Measurements from ENCODE around the gene PSMC1.

PSMC1 gene

DNA sequence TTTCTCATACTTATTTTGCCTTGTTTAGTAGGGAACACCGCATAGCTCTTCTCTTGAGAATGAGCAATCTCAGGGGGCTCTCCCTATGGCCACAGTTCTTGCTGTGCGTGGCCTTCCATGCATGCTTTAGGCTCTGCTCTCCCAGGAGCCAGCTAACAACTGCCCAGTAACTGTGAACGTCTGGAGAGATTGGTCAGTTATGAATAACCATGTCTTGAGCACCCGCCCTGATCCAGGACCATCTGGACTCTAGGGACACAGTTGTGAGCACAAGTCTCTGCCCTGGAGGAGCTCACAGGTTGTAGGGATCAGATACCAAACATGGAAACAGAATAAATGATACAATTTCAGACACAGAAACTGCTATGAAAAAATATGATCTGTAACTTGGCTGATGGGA is 12.1 kb downstream of the PSMC1 start:
- no peaks in the 10 kb centered on the region for H3K27me3 Mint-ChIP-seq
- H3K4me1 Mint-ChIP-seq (ENCODE audit: low read depth) = peaks cover 7% of the 10 kb centered on the region
- H3K27ac Mint-ChIP-seq = peak overlapping the region; percentile 68
- no peak for DNase-seq
- no peak overlapping the region for H3K4me3 Mint-ChIP-seq
- no peaks in the 10 kb centered on the region for H3K9me3 Mint-ChIP-seq
- H3K36me3 Mint-ChIP-seq (ENCODE audit: low read depth) = peaks cover 99% of the 10 kb centered on the region

DNA sequence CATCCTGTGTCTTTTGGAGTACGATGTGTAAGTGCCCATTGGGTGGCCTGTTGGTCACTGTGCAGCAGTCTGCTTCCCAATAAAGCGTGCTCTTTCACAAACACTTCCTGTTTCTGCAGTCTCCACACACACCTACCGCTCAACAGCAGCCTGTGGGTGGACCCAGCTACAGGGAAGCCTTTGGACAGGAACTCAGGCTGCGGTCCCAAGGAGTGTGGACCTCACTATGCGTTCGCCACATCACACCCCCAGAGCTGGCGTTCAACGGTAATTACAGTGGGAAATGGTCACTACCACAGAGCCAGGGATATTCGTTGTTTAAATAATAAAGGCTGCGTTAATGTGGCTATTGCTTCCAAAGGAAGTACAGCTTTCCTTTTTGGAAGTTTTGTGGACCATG is 16.2 kb downstream of the PSMC1 start:
- Mint-ChIP-seq H3K27me3 (no peaks in the 10 kb centered on the region), H3K36me3 (ENCODE audit: low read depth) (peaks cover 96% of the 10 kb centered on the region), H3K4me3 (no peak overlapping the region), H3K9me3 (no peaks in the 10 kb centered on the region), H3K27ac (peak overlapping the region; percentile 52), H3K4me1 (ENCODE audit: low read depth) (peaks cover 24% of the 10 kb centered on the region)
- DNase-seq = no peak

- Mint-ChIP-seq H3K27ac (peak overlapping the region; percentile 96), H3K36me3 (ENCODE audit: low read depth) (peaks cover 96% of the 10 kb centered on the region), H3K9me3 (no peaks in the 10 kb centered on the region), H3K27me3 (no peaks in the 10 kb centered on the region), H3K4me3 (no peak overlapping the region), H3K4me1 (ENCODE audit: low read depth) (peaks cover 24% of the 10 kb centered on the region)
- no peak for DNase-seq
Measured at GRCh38 chr14:90273532-90273931, 17.2 kb downstream of the PSMC1 start.

DNA sequence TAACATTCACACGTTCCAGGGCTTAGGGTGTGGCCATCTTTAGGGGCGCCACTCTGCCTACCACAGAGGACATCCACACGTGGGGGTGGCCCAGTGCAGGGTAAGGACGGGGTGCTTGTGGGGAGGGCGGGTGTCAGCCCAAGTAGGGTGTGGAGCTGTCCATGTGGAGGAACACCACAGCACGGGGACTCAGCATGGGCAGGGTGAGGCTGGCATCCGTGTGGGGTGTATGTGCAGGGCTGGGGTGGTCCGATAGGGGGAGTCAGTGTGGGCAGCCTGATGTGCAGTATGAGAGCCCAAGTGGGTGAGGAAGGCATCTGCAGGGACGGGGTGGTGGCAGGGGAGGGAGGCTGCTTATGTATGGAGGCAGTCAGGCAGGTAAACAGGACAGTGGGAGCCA is 17.7 kb downstream of the PSMC1 start:
- Mint-ChIP-seq H3K36me3 (ENCODE audit: low read depth) (peaks cover 96% of the 10 kb centered on the region), H3K4me1 (ENCODE audit: low read depth) (peaks cover 24% of the 10 kb centered on the region), H3K27ac (peak overlapping the region; percentile 96), H3K27me3 (no peaks in the 10 kb centered on the region), H3K9me3 (no peaks in the 10 kb centered on the region), H3K4me3 (no peak overlapping the region)
- DNase-seq = no peak

GRCh38 chr14:90274808-90275457 is 18.6 kb downstream of the PSMC1 start:
- Mint-ChIP-seq H3K36me3 (ENCODE audit: low read depth) (peaks cover 96% of the 10 kb centered on the region), H3K27ac (peak overlapping the region; percentile 96), H3K9me3 (no peaks in the 10 kb centered on the region), H3K4me3 (peak overlapping the region; percentile 35), H3K27me3 (no peaks in the 10 kb centered on the region), H3K4me1 (ENCODE audit: low read depth) (peaks cover 24% of the 10 kb centered on the region)
- no peak for DNase-seq

DNA sequence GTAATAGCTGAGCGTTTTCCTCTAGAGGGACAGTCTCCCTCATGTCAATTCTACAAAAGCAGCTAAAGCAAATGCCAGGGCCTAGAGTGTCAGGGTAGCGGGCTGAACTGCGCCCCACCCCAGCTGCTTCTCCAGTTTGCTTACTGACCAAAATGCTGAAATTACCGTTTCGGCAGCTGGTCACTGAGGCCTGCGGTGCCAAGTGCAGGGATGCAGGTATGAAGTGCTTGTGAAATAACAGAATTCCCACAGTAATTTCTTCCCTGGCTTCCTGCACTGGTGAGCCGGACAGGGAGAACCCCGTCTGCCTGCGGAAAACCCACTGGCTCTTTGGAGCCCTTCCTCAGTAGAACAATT is 19.1 kb downstream of the PSMC1 start:
- no peak for DNase-seq
- Mint-ChIP-seq H3K4me1 (ENCODE audit: low read depth) (peaks cover 24% of the 10 kb centered on the region), H3K4me3 (peak overlapping the region; percentile 35), H3K27me3 (no peaks in the 10 kb centered on the region), H3K36me3 (ENCODE audit: low read depth) (peaks cover 96% of the 10 kb centered on the region), H3K9me3 (no peaks in the 10 kb centered on the region), H3K27ac (peak overlapping the region; percentile 96)

- H3K9me3 Mint-ChIP-seq = no peaks in the 10 kb centered on the region
- H3K27ac Mint-ChIP-seq = peak overlapping the region; percentile 96
- peaks cover 96% of the 10 kb centered on the region for H3K36me3 Mint-ChIP-seq (ENCODE audit: low read depth)
- DNase-seq = no peak
- peaks cover 24% of the 10 kb centered on the region for H3K4me1 Mint-ChIP-seq (ENCODE audit: low read depth)
- H3K27me3 Mint-ChIP-seq = no peaks in the 10 kb centered on the region
- no peak overlapping the region for H3K4me3 Mint-ChIP-seq
Measured at GRCh38 chr14:90275820-90276219, 19.5 kb downstream of the PSMC1 start.

- peaks cover 24% of the 10 kb centered on the region for H3K4me1 Mint-ChIP-seq (ENCODE audit: low read depth)
- no peak for DNase-seq
- peak overlapping the region; percentile 96 for H3K27ac Mint-ChIP-seq
- no peak overlapping the region for H3K4me3 Mint-ChIP-seq
- H3K27me3 Mint-ChIP-seq = no peaks in the 10 kb centered on the region
- H3K36me3 Mint-ChIP-seq (ENCODE audit: low read depth) = peaks cover 96% of the 10 kb centered on the region
- H3K9me3 Mint-ChIP-seq = no peaks in the 10 kb centered on the region
Measured at GRCh38 chr14:90276646-90277367, 20.5 kb downstream of the PSMC1 start.

DNA sequence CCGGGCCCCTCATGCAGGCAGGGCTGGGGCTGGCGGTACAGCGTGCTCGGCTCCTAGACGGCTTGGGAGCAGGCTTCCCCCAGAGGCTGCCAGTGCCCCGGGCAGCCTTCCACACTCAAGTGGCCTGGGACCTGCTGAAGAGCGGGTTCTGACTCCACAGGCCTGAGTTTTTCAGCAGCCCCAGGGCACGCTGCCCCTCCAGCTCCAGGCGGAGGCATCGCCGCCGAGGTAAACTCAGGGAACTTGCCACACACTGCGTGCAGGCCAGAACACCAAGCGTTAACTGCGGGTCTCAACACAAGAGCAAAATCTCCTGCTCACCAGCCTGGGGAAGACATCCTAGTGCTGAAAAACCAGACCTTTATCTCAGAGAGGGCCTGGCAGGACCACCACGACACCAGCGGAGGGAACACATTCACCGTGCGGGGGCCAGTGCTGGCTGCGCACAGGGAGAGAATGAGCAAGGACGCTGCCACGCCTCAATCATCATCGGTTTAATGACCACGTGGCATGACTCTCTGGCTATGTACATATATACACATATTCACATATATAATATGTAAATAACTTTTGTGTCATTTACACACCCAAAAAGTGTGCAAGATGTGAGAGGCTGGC is 21.3 kb downstream of the PSMC1 start:
- H3K36me3 Mint-ChIP-seq (ENCODE audit: low read depth) = peaks cover 96% of the 10 kb centered on the region
- peak overlapping the region; percentile 96 for H3K27ac Mint-ChIP-seq
- DNase-seq = no peak
- no peaks in the 10 kb centered on the region for H3K9me3 Mint-ChIP-seq
- no peak overlapping the region for H3K4me3 Mint-ChIP-seq
- H3K27me3 Mint-ChIP-seq = no peaks in the 10 kb centered on the region
- H3K4me1 Mint-ChIP-seq (ENCODE audit: low read depth) = peaks cover 24% of the 10 kb centered on the region

- no peak for DNase-seq
- Mint-ChIP-seq H3K9me3 (no peaks in the 10 kb centered on the region), H3K27ac (peak overlapping the region; percentile 79), H3K27me3 (no peaks in the 10 kb centered on the region), H3K4me1 (ENCODE audit: low read depth) (peaks cover 24% of the 10 kb centered on the region), H3K36me3 (ENCODE audit: low read depth) (peaks cover 97% of the 10 kb centered on the region), H3K4me3 (no peak overlapping the region)
Measured at GRCh38 chr14:90278199-90279175, 22.1 kb downstream of the PSMC1 start.

DNA sequence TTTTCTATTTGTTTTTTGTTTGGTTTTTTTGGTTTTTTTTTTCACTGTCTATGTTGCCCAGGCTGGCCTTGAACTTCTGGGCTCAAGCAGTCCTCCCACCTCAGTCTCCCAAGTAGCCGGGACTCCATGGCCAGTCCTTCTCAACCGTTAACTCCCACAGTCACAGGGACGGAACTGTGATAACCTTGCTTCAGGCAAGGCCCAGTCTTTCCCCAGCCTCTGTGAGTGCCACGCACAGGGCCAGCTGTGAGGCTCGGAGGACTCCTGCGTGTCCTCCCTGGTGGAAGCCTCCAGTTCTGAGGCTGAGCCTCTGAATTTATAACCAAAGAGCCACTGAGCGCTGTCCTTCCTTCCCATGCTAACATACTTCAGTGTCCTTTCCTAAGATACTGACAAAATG is 23.7 kb downstream of the PSMC1 start:
- H3K36me3 Mint-ChIP-seq (ENCODE audit: low read depth) = peaks cover 91% of the 10 kb centered on the region
- no peak overlapping the region for H3K4me3 Mint-ChIP-seq
- DNase-seq = no peak
- no peaks in the 10 kb centered on the region for H3K27me3 Mint-ChIP-seq
- no peak overlapping the region for H3K27ac Mint-ChIP-seq
- no peaks in the 10 kb centered on the region for H3K9me3 Mint-ChIP-seq
- H3K4me1 Mint-ChIP-seq (ENCODE audit: low read depth) = peaks cover 15% of the 10 kb centered on the region

GRCh38 chr14:90281261-90281660 is 24.9 kb downstream of the PSMC1 start:
- Mint-ChIP-seq H3K27ac (peak overlapping the region; percentile 26), H3K4me1 (ENCODE audit: low read depth) (peaks cover 6% of the 10 kb centered on the region), H3K4me3 (no peak overlapping the region), H3K9me3 (no peaks in the 10 kb centered on the region), H3K36me3 (ENCODE audit: low read depth) (peaks cover 89% of the 10 kb centered on the region), H3K27me3 (no peaks in the 10 kb centered on the region)
- no peak for DNase-seq

- peaks cover 88% of the 10 kb centered on the region for H3K36me3 Mint-ChIP-seq (ENCODE audit: low read depth)
Measured at GRCh38 chr14:90281756-90282155, 25.4 kb downstream of the PSMC1 start.

DNA sequence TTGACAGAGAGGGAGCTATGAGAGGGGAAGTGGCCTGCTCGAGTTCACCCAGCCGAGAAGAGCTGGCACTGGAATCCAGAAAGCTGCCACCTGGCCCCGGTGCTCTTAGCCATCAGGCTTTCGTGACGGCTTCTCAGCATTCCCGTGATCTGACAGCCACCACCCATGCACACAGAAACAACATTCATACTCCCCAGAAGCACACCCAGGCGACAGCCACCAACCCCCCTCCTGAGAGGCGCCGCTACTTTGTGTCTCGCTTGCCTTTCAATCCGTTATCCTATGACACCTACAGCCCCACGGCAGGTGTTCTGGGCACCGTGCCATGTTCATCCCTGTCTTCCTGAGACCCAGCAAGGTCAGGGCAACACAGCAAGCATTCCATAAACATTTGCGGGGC is 31.4 kb downstream of the PSMC1 start:
- Mint-ChIP-seq H3K27me3 (no peaks in the 10 kb centered on the region), H3K9me3 (no peaks in the 10 kb centered on the region), H3K4me1 (ENCODE audit: low read depth) (no peaks in the 10 kb centered on the region), H3K27ac (no peak overlapping the region), H3K36me3 (ENCODE audit: low read depth) (peaks cover 84% of the 10 kb centered on the region), H3K4me3 (no peak overlapping the region)
- no peak for DNase-seq

More at GRCh38 chr14:90281756-90282155, 25.4 kb downstream of the PSMC1 start:
- no peaks in the 10 kb centered on the region for H3K9me3 Mint-ChIP-seq
- H3K27me3 Mint-ChIP-seq = no peaks in the 10 kb centered on the region
- H3K4me1 Mint-ChIP-seq (ENCODE audit: low read depth) = peaks cover 1% of the 10 kb centered on the region
- DNase-seq = no peak
- H3K4me3 Mint-ChIP-seq = no peak overlapping the region
- H3K27ac Mint-ChIP-seq = peak overlapping the region; percentile 33

Data from activated T-cell treated with anti-CD3 and anti-CD28 coated beads, Interleukin-2, amount 50 U/mL, for 24 hours (primary cell).